Keratinocyte (primary cell): ENCODE measurements around the gene LMCD1. TPM values are rescaled to one million over a fixed set of nuclear protein-coding genes. Genes with fewer than 3 reads are reported as not detected.

Experiments used
- DNase-seq: peaks from one replicate; pipeline ENCODE4 v3.0.0-alpha.2; 2011; ENCODE audit warnings: low read depth, missing footprints, low spot score
- FAIRE-seq: peaks from 2 replicates; lab custom pipeline; 2011; peaks lifted over from hg19 to GRCh38; lab: Jason Lieb, UNC
- H2AFZ ChIP-seq: 2 replicates; pipeline ENCODE4 v1.6.0; 2012; ENCODE audit warnings: low read length, control low read depth, inconsistent platforms; ENCODE audit not compliant: control insufficient read depth
- H3K27ac ChIP-seq: 2 replicates; pipeline ENCODE4 v1.5.1; 2011; ENCODE audit warnings: low read length; ENCODE audit not compliant: control insufficient read depth, insufficient read depth
- H3K27me3 ChIP-seq: 3 replicates; pipeline ENCODE4 v1.6.0; 2011; ENCODE audit warnings: low read length; ENCODE audit not compliant: control insufficient read depth, insufficient read depth; ENCODE audit errors: extremely low read depth
- H3K36me3 ChIP-seq, 2 experiments: 2 replicates in 1 of 2; 3 replicates in 1 of 2; pipeline ENCODE4 v1.5.1; 2011; ENCODE audit warnings: low read length in 2 of 2, mild to moderate bottlenecking in 1 of 2; ENCODE audit not compliant: control insufficient read depth in 2 of 2, insufficient read depth in 2 of 2; ENCODE audit errors: extremely low read depth in 1 of 2
- H3K4me1 ChIP-seq: 3 replicates; pipeline ENCODE4 v1.5.1; 2011; ENCODE audit warnings: low read length; ENCODE audit not compliant: control insufficient read depth, insufficient read depth; ENCODE audit errors: extremely low read depth
- H3K4me2 ChIP-seq: 3 replicates; pipeline ENCODE4 v1.6.0; 2011; ENCODE audit warnings: low read depth, low read length; ENCODE audit not compliant: control insufficient read depth, insufficient read depth; ENCODE audit errors: extremely low read depth
- H3K4me3 ChIP-seq, 3 experiments: fragments of 200-600 bp in 1 of 3; sonication (generic) in 1 of 3; 2 replicates in 2 of 3; 3 replicates in 1 of 3; pipeline ENCODE4 v1.5.1; 2011 to 2016; ENCODE audit warnings: low read length in 3 of 3, mild to moderate bottlenecking in 3 of 3, control low read depth in 2 of 3, inconsistent platforms in 1 of 3, low read depth in 1 of 3, mixed read lengths in 1 of 3, mixed run types in 1 of 3, moderate library complexity in 1 of 3; ENCODE audit not compliant: control insufficient read depth in 2 of 3, insufficient read depth in 2 of 3; ENCODE audit errors: extremely low read depth in 1 of 3
- H3K79me2 ChIP-seq: 2 replicates; pipeline ENCODE4 v1.6.0; 2012; ENCODE audit warnings: low read length; ENCODE audit not compliant: control insufficient read depth, insufficient read depth
- H3K9ac ChIP-seq: 3 replicates; pipeline ENCODE4 v1.6.0; 2011; ENCODE audit warnings: low read length; ENCODE audit not compliant: control insufficient read depth, insufficient read depth; ENCODE audit errors: extremely low read depth
- H3K9me1 ChIP-seq: 3 replicates; pipeline ENCODE4 v1.6.0; 2011; ENCODE audit warnings: low read length; ENCODE audit not compliant: control insufficient read depth, insufficient read depth; ENCODE audit errors: extremely low read depth
- H3K9me3 ChIP-seq: 2 replicates; pipeline ENCODE4 v1.5.1; 2012; ENCODE audit warnings: low read depth, low read length; ENCODE audit not compliant: control insufficient read depth
- H4K20me1 ChIP-seq: 3 replicates; pipeline ENCODE4 v1.6.0; 2011; ENCODE audit warnings: low read length; ENCODE audit not compliant: control insufficient read depth, insufficient read depth; ENCODE audit errors: extremely low read depth
- CTCF ChIP-seq, 3 experiments: IDR thresholded peaks in 1 of 3; conservative IDR thresholded peaks in 1 of 3; optimal IDR thresholded peaks in 1 of 3; 2 replicates in 2 of 3; 3 replicates in 1 of 3; pipeline versions ENCODE3 to v1.5.1; 2011; ENCODE audit warnings: low read length in 3 of 3, mild to moderate bottlenecking in 3 of 3, moderate library complexity in 2 of 3, control low read depth in 1 of 3, inconsistent platforms in 1 of 3; ENCODE audit not compliant: insufficient read depth in 2 of 3; ENCODE audit errors: extremely low read depth in 1 of 3
- EZH2 ChIP-seq: IDR thresholded peaks from one replicate; pipeline ENCODE4 v1.6.1; 2012; ENCODE audit warnings: inconsistent platforms, mild to moderate bottlenecking, low read length, moderate library complexity
- dilution Hi-C: fragments of 300-500 bp; cut with MboI; formaldehyde crosslinking; loops from one replicate; pipeline ENCODE4 v1.7.0; 2020; ENCODE audit warnings: low sequenced_read_pairs; ENCODE audit not compliant: extremely low pct_ligation_motif_present
- polyA plus RNA-seq, 5 experiments: library from polyadenylated mRNA; depleted of rRNA in 3 of 5; stranded (reverse) in 3 of 5; stranded (forward) in 1 of 5; unstranded in 1 of 5; fragments of >200 nt; gene quantifications; 1 replicate in 1 of 5; 2 replicates in 3 of 5; 3 replicates in 1 of 5; pipeline versions ENCODE4 v1.2.1 to v1.2.3, GENCODE V29; 2011 to 2012; ENCODE audit warnings: missing spikeins in 2 of 5, low read depth in 1 of 5, low replicate concordance in 1 of 5

The LMCD1 gene
- polyA plus RNA-seq, 1 donor (not counting 4 experiments of a cell fraction or from before 2014, with no cell fraction given) = 3.7 TPM

- no peak for DNase-seq
- TF ChIP-seq CTCF (optimal IDR thresholded peaks at IDR 0.05 in 1 of 3, IDR thresholded peaks at IDR 0.05 in 1 of 3, conservative IDR thresholded peaks at IDR 0.05 in 1 of 3; ENCODE audit: extremely low read depth in 1 of 3, insufficient read depth in 2 of 3, low read length in 3 of 3) (no peak), EZH2 (no peak)
- H3K79me2 ChIP-seq = no peaks in the 10 kb centered on the region
- no peaks in the 10 kb centered on the region for H3K4me1 ChIP-seq
- H3K4me2 ChIP-seq = no peak overlapping the region
- no peaks in the 10 kb centered on the region for H3K27me3 ChIP-seq
- H3K9me1 ChIP-seq = no peaks in the 10 kb centered on the region
- no peak overlapping the region for H3K9ac ChIP-seq
- no peaks in the 10 kb centered on the region for H3K36me3 ChIP-seq
- dilution Hi-C loops = no loop called here
- H2AFZ ChIP-seq = no peak overlapping the region
- no peak for FAIRE-seq
- no peaks in the 10 kb centered on the region for H4K20me1 ChIP-seq
- H3K9me3 ChIP-seq = no peaks in the 10 kb centered on the region
- H3K27ac ChIP-seq = no peak overlapping the region
- no peak overlapping the region for H3K4me3 ChIP-seq
Measured at GRCh38 chr3:8575364-8576104, 73.9 kb downstream of the LMCD1 start.

DNA sequence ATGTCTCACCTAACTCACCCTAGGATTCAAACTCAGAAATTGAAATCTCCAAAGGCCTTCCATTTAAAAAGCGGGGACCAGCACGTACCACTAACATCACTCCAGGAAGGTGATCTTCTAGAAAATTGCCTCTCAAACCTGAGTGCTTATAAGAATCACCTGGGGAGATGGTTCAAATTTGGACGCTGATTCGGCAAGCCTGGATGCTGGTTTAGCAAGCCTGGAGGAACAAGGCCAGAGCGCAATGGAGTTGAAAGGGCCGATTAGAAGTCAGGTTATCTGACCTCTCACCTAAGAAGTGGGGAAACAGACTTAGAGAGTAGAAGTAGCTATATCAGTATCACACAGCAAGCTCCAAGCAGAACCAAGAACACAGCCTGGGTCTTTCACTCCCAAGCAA is 74.8 kb downstream of the LMCD1 start:
- H3K4me2 ChIP-seq = no peak overlapping the region
- no peak overlapping the region for H3K9ac ChIP-seq
- TF ChIP-seq CTCF (optimal IDR thresholded peaks at IDR 0.05 in 1 of 3, IDR thresholded peaks at IDR 0.05 in 1 of 3, conservative IDR thresholded peaks at IDR 0.05 in 1 of 3; ENCODE audit: extremely low read depth in 1 of 3, insufficient read depth in 2 of 3, low read length in 3 of 3) (no peak), EZH2 (no peak)
- H4K20me1 ChIP-seq = no peaks in the 10 kb centered on the region
- H3K9me3 ChIP-seq = no peaks in the 10 kb centered on the region
- DNase-seq (no peak), FAIRE-seq (no peak)
- no peaks in the 10 kb centered on the region for H3K4me1 ChIP-seq
- H3K9me1 ChIP-seq = no peaks in the 10 kb centered on the region
- dilution Hi-C loops = no loop called here
- no peaks in the 10 kb centered on the region for H3K79me2 ChIP-seq
- H2AFZ ChIP-seq = no peak overlapping the region
- H3K4me3 ChIP-seq = no peak overlapping the region
- H3K27me3 ChIP-seq = no peaks in the 10 kb centered on the region
- no peaks in the 10 kb centered on the region for H3K36me3 ChIP-seq
- H3K27ac ChIP-seq = no peak overlapping the region
